Right hindlimb (tissue), 1 donor: ENCODE measurements around the gene FRS2.
"Not testable (repeated sequence)": the region's sequence is repeated elsewhere in the genome, so short reads cannot be mapped to it uniquely, and the experiment has no call there.

Experiments used
- DNase-seq: peaks from one replicate; pipeline ENCODE4 v3.0.0-alpha.2; 2018

FRS2 gene

GRCh38 chr12:69470189-69471075 is at the start of gene FRS2:
Gene FRS2 (plus strand): TSS chr12:69470388. CDS start chr12:69569031, 98,643 bp downstream.
- DNase-seq, result peak; percentile 95

- no peak for DNase-seq
Observed at GRCh38 chr12:69421548-69421947, 48.6 kb upstream of the FRS2 start.

- DNase-seq, result no peak
Observed at GRCh38 chr12:69423037-69423905, 46.9 kb upstream of the FRS2 start.

- no peak for DNase-seq
Observed at GRCh38 chr12:69425417-69425816, 44.8 kb upstream of the FRS2 start.

- DNase-seq, result no peak
Observed at GRCh38 chr12:69428351-69429073, 41.7 kb upstream of the FRS2 start.

GRCh38 chr12:69430942-69431590 is 39.1 kb upstream of the FRS2 start:
- DNase-seq, result no peak

- no peak for DNase-seq
Observed at GRCh38 chr12:69431591-69432222, 38.5 kb upstream of the FRS2 start.

- no peak for DNase-seq
Observed at GRCh38 chr12:69433653-69434052, 36.5 kb upstream of the FRS2 start.

GRCh38 chr12:69435644-69436043 is 34.5 kb upstream of the FRS2 start:
- DNase-seq, result no peak

- no peak for DNase-seq
Observed at GRCh38 chr12:69437073-69437472, 33.1 kb upstream of the FRS2 start.

- no peak for DNase-seq
Observed at GRCh38 chr12:69438539-69438938, 31.6 kb upstream of the FRS2 start.

GRCh38 chr12:69440016-69440415 is 30.2 kb upstream of the FRS2 start:
- DNase-seq, result no peak

GRCh38 chr12:69440886-69441285 is 29.3 kb upstream of the FRS2 start:
- no peak for DNase-seq

- DNase-seq, result no peak
Observed at GRCh38 chr12:69442894-69443293, 27.3 kb upstream of the FRS2 start.

GRCh38 chr12:69443916-69444315 is 26.3 kb upstream of the FRS2 start:
- no peak for DNase-seq

- DNase-seq, result no peak
Observed at GRCh38 chr12:69447892-69448291, 22.3 kb upstream of the FRS2 start.

GRCh38 chr12:69452598-69453132 is 17.5 kb upstream of the FRS2 start:
- DNase-seq, result not testable (repeated sequence)

GRCh38 chr12:69456239-69456638 is 13.9 kb upstream of the FRS2 start:
- no peak for DNase-seq

GRCh38 chr12:69457433-69457832 is 12.8 kb upstream of the FRS2 start:
- DNase-seq, result no peak

GRCh38 chr12:69459477-69459876 is 10.7 kb upstream of the FRS2 start:
- DNase-seq, result no peak

- no peak for DNase-seq
Observed at GRCh38 chr12:69464428-69464827, 5.8 kb upstream of the FRS2 start.

GRCh38 chr12:69466867-69467266 is 3.3 kb upstream of the FRS2 start:
- DNase-seq, result no peak
